Epithelial cell of esophagus (primary cell): ENCODE measurements around the gene RNPS1.

ENCODE experiments used
- DNase-seq: peaks from one replicate; pipeline ENCODE4 v3.0.0; 2010; ENCODE audit warnings: low read depth
- H3K4me3 ChIP-seq: 2 replicates; pipeline ENCODE4 v1.5.1; 2011; ENCODE audit warnings: mild to moderate bottlenecking, low read length, control low read depth
- TF ChIP-seq, protein P1 (sequence below): IDR thresholded peaks from 2 replicates; pipeline ENCODE4 v1.5.1; 2011; ENCODE audit warnings: low read depth, mild to moderate bottlenecking, low read length, control low read depth, inconsistent platforms; ENCODE audit not compliant: insufficient read depth; ENCODE audit errors: missing control alignments

Gene RNPS1

DNA sequence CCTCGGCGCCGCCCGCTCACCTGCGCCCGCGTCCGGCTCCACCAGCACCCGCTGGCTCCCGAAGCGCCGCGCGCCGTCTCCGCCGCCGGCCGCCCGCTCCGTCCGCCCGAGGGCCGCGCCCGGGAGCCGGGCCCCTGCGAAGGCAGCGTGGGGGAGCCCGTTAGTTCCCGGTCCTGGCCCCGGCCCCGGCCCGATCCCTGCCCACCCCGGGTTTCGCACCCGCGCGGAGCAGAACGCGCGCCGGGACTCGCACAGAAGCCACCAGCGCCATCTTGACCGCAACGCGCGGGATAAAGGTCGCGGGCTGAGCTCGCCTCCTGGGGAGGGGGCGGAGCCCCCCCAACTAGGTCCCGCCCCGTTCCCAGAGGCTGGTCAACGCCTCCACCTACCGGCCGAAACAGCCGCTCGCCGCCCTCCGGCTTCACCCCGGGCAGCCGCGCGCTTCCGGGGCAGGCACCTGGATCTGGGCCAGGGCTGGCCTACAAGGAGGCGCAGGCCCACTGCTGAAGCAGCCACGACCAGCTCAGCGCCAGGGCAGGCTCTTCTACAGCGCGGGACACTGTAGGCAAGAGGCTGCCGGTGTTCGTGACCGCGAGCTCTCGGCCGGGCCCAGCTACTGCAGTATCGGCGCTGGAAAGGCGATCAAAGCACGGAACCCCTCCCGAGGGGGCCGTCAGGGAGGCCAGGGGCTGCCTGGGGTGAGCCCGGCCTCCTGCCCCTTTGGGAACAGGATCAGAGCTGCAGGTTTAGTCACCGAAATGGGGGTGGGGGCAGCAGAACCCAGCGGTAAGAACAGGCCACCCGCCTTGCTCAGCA, 16.4 kb downstream of the RNPS1 start, which contains the start of gene ECI1:
ECI1 (minus strand) TSS at position 292 of the 816 bp plus-strand sequence; CDS start at position 271, 21 bp downstream.
- H3K4me3 ChIP-seq, result peak within 1 kb of the TSS; percentile 63
- TF ChIP-seq, protein P1, sequence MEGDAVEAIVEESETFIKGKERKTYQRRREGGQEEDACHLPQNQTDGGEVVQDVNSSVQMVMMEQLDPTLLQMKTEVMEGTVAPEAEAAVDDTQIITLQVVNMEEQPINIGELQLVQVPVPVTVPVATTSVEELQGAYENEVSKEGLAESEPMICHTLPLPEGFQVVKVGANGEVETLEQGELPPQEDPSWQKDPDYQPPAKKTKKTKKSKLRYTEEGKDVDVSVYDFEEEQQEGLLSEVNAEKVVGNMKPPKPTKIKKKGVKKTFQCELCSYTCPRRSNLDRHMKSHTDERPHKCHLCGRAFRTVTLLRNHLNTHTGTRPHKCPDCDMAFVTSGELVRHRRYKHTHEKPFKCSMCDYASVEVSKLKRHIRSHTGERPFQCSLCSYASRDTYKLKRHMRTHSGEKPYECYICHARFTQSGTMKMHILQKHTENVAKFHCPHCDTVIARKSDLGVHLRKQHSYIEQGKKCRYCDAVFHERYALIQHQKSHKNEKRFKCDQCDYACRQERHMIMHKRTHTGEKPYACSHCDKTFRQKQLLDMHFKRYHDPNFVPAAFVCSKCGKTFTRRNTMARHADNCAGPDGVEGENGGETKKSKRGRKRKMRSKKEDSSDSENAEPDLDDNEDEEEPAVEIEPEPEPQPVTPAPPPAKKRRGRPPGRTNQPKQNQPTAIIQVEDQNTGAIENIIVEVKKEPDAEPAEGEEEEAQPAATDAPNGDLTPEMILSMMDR, result peak; percentile 42
- peak; percentile 88 for DNase-seq

DNA sequence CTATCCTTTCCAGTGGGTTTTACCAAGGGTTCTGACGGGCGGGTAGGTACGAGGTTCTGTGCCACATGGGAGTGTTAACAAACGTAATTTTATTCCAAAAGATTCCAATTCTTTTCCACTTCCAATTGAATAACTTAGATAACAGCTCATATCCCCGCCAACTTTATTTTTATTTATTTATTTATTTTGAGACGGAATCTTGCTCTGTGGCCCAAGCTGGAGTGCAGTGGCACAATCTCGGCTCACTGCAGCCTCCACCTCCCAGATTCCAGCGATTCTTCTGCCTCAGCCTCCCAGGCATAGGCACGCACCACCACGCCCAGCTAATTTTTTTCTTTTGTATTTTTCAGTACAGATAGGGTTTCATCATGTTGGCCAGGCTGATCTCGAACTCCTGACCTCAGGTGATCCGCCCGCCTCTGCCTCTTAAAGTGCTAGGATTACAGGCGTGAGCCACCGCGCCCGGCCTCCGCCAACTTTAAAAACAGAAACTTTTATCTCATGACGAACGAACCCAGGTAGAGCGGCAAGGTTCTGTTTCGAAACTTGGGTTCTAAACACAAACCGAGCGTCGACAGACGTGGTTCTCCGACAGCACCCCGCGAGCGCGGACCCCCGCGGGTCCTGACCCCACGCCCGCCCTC, 17.2 kb downstream of the RNPS1 start:
- TF ChIP-seq, protein P1, result no peak
- peak overlapping the region; percentile 63 for H3K4me3 ChIP-seq
- DNase-seq, result peak; percentile 52

DNA sequence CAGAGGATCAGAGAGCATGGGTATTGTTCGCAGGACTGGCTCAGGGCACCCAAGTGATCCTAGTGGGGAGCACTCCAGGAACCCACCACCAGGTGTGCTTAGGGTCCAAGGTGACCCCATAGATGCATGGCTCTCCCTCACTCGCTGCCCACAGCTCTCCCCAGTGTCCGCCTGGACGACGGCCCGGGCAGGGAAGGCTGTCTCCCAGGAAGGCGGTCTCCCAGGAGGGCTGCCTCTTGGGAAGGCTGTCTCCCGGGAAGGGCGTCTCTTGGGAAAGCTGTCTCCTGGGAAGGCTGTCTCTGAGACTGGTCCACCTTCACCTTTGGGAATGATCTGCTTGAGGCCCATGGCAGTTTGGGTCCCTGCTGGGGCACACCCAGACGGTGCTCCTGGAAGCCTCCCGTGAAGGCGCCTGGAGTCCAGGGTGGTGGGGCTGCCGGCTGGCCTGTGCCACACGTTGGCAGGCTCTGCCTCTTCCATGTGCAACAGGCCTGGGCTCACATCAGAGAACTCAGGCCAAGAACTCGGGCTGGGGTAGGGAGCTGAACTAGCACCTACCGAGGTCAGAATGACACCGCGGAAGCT, 21.5 kb downstream of the RNPS1 start:
- H3K4me3 ChIP-seq, result no peak overlapping the region
- TF ChIP-seq, protein P1, result no peak
- DNase-seq, result no peak

DNA sequence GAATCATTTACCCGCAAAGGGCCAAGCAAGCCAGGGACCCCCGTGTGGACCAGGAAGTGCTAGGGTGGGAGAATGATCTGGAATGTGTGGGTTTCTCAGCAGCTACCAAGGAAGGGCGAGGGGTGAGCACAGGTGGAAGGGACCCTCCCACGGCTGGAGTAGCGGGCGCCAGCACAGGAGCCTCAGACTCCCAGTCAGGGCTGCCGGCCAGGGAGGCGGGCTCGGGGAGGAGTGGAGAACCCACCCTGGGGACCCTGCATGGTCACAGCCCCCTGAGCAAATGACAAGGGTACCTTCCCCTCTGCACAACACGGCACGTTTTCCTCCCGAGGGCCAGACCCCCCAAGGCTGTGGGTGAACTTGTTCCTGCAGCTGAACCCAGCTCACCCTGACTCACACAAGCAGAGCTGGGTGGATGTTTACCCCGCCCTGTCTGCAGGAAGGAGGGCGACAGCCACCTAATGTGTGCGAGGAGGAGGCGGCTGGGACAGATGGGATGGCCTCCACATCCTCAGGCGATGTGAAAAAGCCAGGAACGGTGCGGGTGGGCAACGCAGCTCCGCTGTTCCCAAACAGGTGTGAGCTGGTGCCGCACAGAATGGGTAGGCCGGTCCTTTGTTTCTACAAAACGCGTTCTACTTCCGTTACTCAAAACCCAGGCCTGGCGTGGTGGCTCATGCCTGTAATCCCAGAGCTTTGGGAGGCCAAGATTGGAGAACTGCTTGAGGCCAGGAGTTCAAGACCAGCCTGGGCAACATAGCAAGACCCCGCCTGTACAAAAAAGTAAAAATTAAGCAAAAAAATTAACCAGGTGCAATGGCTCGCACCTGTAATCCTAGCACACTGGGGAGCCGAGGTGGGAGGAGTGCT, 22.8 kb downstream of the RNPS1 start:
- H3K4me3 ChIP-seq, result no peak overlapping the region
- DNase-seq, result peak; percentile 47
- TF ChIP-seq, protein P1, result no peak

DNA sequence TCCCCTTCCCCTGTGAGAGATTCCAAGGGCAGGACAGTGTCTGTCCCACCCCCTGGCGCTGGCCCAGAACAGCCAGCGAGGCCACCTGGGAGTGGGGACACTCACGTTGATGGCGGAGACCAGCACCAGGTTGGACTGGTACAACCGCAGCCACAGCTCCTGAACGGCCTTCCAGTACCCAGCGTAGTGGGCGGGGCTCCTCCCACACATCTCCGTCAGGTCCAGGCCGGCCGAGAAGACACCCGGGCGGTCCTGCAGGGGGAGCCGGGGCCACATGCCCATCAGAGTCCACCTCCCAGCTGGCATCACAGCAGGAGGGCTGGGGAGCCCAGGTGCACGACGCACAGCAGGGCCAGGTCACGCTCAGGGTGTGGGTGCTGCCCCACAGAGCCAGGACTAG, 23.6 kb downstream of the RNPS1 start:
- DNase-seq, result no peak
- TF ChIP-seq, protein P1, result no peak
- H3K4me3 ChIP-seq, result no peak overlapping the region

DNA sequence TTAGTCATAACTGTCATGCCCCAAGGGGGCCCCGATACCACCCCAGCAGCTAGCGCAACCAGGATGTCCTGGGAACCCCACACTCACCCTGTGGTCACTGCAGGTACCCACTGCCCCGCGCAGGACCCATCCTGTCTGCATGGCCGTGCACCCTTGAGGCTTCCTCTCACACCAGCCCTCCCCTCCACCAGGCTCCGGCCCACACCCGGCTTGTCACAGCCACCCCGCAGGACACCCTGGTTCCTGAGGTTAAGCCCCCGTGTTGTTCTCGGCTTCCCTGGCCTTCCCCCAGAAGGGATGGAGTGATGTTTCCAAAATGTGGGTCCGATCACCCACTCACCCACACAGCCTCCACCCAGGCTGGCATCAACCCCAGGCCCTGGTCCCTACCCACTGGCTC, 24.1 kb downstream of the RNPS1 start:
- no peak for DNase-seq
- H3K4me3 ChIP-seq, result no peak overlapping the region
- TF ChIP-seq, protein P1, result no peak
